ENCODE results near the gene ARSJ.
A peak's percentile ranks its signal among the peaks of the same experiment; 100 is the strongest.

ARSJ gene

DNA sequence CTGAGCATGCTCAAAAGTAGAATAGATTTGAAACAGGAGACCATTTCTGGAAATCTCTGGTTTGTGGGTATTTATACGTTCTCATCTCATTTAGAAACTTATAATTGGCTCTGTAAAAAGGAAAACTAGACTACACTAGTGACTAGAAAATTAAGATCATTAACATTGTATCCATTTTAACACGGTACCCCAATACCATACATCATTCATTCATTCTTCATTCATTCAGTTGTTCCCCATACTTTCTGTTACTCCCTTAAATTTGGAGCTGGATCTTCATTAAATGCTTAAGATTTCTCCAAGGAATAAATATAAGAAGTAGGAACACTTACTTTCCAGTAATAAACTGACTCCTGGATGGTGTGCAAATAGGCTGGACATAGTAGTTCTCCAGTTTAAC is 1.3 kb downstream of the ARSJ start:
- peak overlapping the region; percentile 92 for H3K4me3 ChIP-seq (replicated peaks; ENCODE audit: low read depth, low read length)

DNA sequence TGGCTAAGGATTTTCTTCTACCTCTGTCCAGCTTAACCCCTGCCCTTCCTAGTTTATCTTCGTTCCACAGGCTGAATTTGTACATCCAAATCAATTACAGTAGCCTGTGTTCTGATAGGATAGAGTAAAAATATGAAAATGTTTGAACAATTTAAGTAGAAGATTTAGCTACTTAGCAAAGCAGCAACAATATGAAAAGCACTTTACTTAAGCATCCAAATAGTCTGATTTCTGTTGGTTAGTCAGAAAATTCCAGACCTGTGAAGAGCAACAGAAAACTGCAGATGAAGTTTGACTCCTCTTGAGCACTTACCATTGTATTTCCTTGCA is 2.0 kb downstream of the ARSJ start:
- peak overlapping the region; percentile 92 for H3K4me3 ChIP-seq (replicated peaks; ENCODE audit: low read depth, low read length)
- TF ChIP-seq, protein P1, sequence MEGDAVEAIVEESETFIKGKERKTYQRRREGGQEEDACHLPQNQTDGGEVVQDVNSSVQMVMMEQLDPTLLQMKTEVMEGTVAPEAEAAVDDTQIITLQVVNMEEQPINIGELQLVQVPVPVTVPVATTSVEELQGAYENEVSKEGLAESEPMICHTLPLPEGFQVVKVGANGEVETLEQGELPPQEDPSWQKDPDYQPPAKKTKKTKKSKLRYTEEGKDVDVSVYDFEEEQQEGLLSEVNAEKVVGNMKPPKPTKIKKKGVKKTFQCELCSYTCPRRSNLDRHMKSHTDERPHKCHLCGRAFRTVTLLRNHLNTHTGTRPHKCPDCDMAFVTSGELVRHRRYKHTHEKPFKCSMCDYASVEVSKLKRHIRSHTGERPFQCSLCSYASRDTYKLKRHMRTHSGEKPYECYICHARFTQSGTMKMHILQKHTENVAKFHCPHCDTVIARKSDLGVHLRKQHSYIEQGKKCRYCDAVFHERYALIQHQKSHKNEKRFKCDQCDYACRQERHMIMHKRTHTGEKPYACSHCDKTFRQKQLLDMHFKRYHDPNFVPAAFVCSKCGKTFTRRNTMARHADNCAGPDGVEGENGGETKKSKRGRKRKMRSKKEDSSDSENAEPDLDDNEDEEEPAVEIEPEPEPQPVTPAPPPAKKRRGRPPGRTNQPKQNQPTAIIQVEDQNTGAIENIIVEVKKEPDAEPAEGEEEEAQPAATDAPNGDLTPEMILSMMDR (IDR thresholded peaks at IDR 0.05; ENCODE audit: low read depth, low read length, missing control alignments) = no peak
- DNase-seq (ENCODE audit: extremely low read depth, low read depth) = no peak

More for the DNA sequence above, 1.3 kb downstream of the ARSJ start:
- TF ChIP-seq, protein P1 (IDR thresholded peaks at IDR 0.05; ENCODE audit: low read depth, low read length, missing control alignments) = no peak
- no peak for DNase-seq (ENCODE audit: extremely low read depth, low read depth)

DNA sequence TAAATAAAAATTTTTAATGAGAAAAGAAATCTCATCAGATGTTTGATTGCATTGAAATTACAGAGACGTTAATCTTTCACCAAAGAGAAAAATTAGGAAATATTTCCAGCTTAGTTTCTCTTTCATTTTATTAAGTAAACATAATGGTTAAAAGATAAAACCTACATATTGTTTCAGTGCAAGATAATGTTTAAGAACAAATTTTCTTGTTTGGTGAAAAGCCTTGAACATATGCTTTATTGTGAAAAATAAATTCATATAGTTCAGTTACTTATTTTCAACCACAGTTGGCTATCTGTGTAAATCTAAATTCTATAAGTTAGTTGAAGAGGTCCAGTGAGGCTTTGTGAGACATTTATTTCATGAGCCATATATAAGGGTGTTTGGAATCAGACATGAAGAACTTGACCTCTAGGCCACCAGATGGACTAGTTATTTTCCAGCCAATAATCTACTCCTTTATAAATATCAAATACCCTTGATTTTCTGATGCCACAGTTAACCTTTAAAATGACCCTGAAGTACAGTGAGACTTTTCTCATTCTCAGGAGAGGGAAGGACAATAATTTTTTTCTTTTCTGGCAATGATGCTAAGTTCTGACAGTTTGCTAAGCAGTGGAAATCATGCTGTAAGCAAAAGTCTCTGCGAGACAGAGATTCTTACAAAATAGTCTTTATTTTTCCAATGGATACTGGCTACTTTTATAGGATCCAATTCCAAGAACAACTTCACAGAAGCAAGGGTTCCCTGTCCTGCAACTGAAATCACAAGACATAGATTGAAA is 2.5 kb downstream of the ARSJ start:
- TF ChIP-seq, protein P1 (IDR thresholded peaks at IDR 0.05; ENCODE audit: low read depth, low read length, missing control alignments) = no peak
- H3K4me3 ChIP-seq (replicated peaks; ENCODE audit: low read depth, low read length) = peak overlapping the region; percentile 92
- no peak for DNase-seq (ENCODE audit: extremely low read depth, low read depth)

DNA sequence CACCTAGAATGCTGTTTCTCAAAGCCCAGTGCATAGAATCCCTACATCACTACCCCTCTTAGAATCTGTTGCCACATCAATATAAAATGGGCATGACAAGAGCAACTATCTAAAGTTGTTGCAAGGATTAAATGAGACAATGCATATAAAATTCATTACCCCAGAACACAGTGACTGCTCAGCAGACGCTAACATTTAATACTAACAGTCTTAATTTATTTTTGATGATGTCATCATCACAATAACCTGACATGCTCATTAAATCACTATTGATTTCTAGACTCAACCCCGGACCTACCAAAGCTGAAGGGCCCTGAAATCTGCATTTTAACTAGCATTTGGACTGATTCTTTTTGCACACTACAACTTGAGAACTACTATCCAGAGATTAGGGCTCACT is 3.9 kb downstream of the ARSJ start:
- TF ChIP-seq, protein P1 (IDR thresholded peaks at IDR 0.05; ENCODE audit: low read depth, low read length, missing control alignments) = no peak
- no peak for DNase-seq (ENCODE audit: extremely low read depth, low read depth)
- H3K4me3 ChIP-seq (replicated peaks; ENCODE audit: low read depth, low read length) = peak overlapping the region; percentile 92

DNA sequence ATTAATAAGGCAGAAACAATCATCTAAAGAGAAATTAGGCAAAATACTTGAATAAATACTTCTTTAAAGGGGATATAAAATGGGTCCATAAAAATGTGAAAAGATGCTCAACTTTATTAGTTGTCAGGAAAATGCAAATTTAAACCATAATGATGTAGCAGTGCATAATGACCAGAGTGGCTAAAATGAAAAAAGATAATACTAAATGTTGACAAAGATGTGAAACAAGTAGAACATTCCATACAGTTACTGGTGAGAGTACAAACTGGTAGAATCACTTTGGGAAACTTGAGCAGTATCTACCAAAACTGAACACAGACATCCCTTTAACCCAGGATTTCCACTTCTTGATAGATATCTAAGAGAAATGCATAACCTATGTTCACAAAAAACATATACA is 5.0 kb downstream of the ARSJ start:
- TF ChIP-seq, protein P1 (IDR thresholded peaks at IDR 0.05; ENCODE audit: low read depth, low read length, missing control alignments) = no peak
- DNase-seq (ENCODE audit: extremely low read depth, low read depth) = no peak
- peak overlapping the region; percentile 92; the same call in 1 of the 2 replicates for H3K4me3 ChIP-seq (replicated peaks; ENCODE audit: low read depth, low read length)

DNA sequence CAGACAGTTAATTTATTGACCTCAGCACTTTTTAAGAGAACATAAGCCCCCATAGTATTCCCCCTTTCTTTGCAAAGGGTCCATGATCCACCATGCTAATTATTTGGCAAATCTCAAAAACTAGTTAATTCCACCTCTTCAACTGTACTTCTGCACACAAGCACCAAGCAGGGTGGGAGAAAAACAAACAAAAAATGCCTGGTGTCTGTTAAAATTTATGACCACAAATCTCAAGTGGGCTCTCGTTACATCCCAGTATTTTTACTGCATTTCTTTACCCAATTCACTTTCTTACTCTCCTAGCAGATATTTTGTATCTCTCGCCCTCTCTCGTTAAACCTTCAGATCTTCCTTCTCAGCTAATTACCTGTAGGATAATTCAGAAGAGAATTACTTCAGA is 6.1 kb downstream of the ARSJ start:
- no peak for DNase-seq (ENCODE audit: extremely low read depth, low read depth)
- no peak overlapping the region for H3K4me3 ChIP-seq (replicated peaks; ENCODE audit: low read depth, low read length)
- TF ChIP-seq, protein P1 (IDR thresholded peaks at IDR 0.05; ENCODE audit: low read depth, low read length, missing control alignments) = no peak

DNA sequence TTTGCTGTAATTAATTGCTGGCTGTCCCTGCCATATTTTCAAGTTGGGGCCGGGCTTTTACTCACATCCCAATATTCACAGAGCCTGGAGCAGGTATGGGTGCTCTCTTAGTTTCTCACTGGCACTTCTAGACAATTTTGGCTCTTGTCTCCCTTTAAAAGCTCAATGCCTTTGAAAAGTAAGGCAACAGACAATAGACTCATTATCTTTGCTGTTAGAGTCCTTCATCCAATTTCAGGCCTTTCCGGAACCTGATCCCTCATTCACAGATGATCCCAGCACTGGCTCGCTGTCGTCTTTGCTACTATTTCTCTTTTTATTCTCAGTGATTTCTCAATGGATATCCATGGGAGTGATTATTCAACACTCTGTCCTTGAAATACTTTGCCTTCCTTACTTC is 6.7 kb downstream of the ARSJ start:
- no peak overlapping the region for H3K4me3 ChIP-seq (replicated peaks; ENCODE audit: low read depth, low read length)
- TF ChIP-seq, protein P1 (IDR thresholded peaks at IDR 0.05; ENCODE audit: low read depth, low read length, missing control alignments) = no peak
- no peak for DNase-seq (ENCODE audit: extremely low read depth, low read depth)

Measured in HFF-Myc (cell line).